H1 (cell line): ENCODE data around the gene PLCH2.

Source experiments
- CEBPB ChIP-seq: IDR thresholded peaks from 2 replicates; pipeline ENCODE4 v1.6.1; 2012; ENCODE audit warnings: low read depth, low read length
- CHD2 ChIP-seq: IDR thresholded peaks from 2 replicates; pipeline ENCODE4 v1.6.1; 2012; ENCODE audit warnings: low read length, improper control_type of control experiment
- EZH2 ChIP-seq: fragments of 200-600 bp; sonication (generic); IDR thresholded peaks from 2 replicates; pipeline ENCODE4 v1.7.1; 2012; ENCODE audit warnings: low read depth, mild to moderate bottlenecking, moderate library complexity, low read length, inconsistent platforms; ENCODE audit not compliant: severe bottlenecking
- MAX ChIP-seq: IDR thresholded peaks from 2 replicates; pipeline ENCODE4 v1.6.1; 2012; ENCODE audit warnings: inconsistent platforms
- POLR2A ChIP-seq, 2 experiments: IDR thresholded peaks; 1 replicate in 1 of 2; 2 replicates in 1 of 2; pipeline ENCODE4 v1.6.1; 2011; ENCODE audit warnings: low read depth in 2 of 2, low read length in 2 of 2, mild to moderate bottlenecking in 2 of 2; ENCODE audit errors: control extremely low read depth in 1 of 2
- RNF2 ChIP-seq: fragments of 200-900, 300-1000 bp; sonication (generic); IDR thresholded peaks from 2 replicates; pipeline ENCODE4 v1.7.1; 2016; ENCODE audit warnings: borderline replicate concordance, low read depth, mild to moderate bottlenecking, antibody characterized with exemption, low read length; ENCODE audit not compliant: poor library complexity, severe bottlenecking; ENCODE audit errors: missing control alignments
- SIX5 ChIP-seq: IDR thresholded peaks from 2 replicates; pipeline ENCODE4 v1.6.1; 2011; ENCODE audit warnings: mild to moderate bottlenecking, low read depth, low read length
- TF ChIP-seq, protein P1 (sequence below), 3 experiments: IDR thresholded peaks; 1 replicate in 2 of 3; 2 replicates in 1 of 3; pipeline versions ENCODE4 v1.5.1 to v1.6.1; 2011; ENCODE audit warnings: low read length in 3 of 3, mild to moderate bottlenecking in 3 of 3, inconsistent platforms in 2 of 3, low read depth in 1 of 3, moderate library complexity in 1 of 3; ENCODE audit not compliant: insufficient read depth in 1 of 3; ENCODE audit errors: control extremely low read depth in 1 of 3
- TF ChIP-seq, protein P2 (sequence below): IDR thresholded peaks from 2 replicates; pipeline ENCODE4 v1.6.1; 2011; ENCODE audit warnings: low read length, improper control_type of control experiment

DNA sequence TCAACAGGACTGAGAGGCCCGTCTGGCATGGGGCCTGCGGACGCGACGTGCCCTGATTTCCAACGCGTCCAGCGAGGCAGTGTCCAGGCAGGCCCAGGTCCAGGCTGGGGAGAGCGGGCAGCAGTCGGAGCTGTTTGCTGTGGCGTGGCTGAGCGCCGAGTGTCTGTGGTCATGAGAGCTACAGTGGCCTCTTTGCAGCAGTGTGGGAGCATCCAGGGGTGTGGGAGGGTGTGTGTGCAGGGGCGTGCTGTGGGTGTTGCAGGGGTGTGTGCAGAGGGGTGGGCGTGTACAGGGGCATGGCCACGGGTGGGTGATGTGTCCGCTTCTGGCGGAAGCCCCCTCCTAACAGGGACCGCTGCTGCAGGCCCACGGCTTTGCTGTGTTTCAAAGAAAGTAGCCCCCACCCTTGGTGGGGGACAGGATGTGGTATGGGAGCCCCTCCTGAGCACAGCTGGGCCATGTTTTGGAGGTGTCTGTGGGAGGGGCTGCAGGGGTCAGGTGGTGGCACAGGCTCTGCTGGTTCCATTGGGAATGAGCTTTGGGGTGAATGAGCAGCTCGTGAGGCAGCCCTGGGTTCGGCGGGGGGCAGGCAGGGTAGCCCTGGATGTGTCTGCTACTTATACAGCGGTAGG is 17.7 kb downstream of the PLCH2 start:
- TF ChIP-seq, protein P1, sequence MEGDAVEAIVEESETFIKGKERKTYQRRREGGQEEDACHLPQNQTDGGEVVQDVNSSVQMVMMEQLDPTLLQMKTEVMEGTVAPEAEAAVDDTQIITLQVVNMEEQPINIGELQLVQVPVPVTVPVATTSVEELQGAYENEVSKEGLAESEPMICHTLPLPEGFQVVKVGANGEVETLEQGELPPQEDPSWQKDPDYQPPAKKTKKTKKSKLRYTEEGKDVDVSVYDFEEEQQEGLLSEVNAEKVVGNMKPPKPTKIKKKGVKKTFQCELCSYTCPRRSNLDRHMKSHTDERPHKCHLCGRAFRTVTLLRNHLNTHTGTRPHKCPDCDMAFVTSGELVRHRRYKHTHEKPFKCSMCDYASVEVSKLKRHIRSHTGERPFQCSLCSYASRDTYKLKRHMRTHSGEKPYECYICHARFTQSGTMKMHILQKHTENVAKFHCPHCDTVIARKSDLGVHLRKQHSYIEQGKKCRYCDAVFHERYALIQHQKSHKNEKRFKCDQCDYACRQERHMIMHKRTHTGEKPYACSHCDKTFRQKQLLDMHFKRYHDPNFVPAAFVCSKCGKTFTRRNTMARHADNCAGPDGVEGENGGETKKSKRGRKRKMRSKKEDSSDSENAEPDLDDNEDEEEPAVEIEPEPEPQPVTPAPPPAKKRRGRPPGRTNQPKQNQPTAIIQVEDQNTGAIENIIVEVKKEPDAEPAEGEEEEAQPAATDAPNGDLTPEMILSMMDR (IDR thresholded peaks at IDR 0.05; ENCODE audit: control extremely low read depth in 1 of 3, insufficient read depth in 1 of 3, low read depth in 1 of 3, low read length in 3 of 3) = no peak
- TF ChIP-seq MAX = no peak
- TF ChIP-seq CEBPB = no peak
- TF ChIP-seq POLR2A (IDR thresholded peaks at IDR 0.05; ENCODE audit: control extremely low read depth in 1 of 2, low read depth in 2 of 2, low read length in 2 of 2) = no peak
- TF ChIP-seq, protein P2, sequence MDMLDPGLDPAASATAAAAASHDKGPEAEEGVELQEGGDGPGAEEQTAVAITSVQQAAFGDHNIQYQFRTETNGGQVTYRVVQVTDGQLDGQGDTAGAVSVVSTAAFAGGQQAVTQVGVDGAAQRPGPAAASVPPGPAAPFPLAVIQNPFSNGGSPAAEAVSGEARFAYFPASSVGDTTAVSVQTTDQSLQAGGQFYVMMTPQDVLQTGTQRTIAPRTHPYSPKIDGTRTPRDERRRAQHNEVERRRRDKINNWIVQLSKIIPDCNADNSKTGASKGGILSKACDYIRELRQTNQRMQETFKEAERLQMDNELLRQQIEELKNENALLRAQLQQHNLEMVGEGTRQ = no peak
- no peak for TF ChIP-seq RNF2
- no peak for TF ChIP-seq CHD2
- TF ChIP-seq SIX5 = no peak
- no peak for TF ChIP-seq EZH2
